BLaER1 (cell line): ENCODE data around the gene ADAMTS5.

ENCODE experiments used
- H3K27ac ChIP-seq: shearing (Covaris generic); formaldehyde crosslinking; 2 replicates; pipeline ENCODE4 v1.8.1; 2022
- H3K27me3 ChIP-seq: shearing (Covaris generic); formaldehyde crosslinking; 2 replicates; pipeline ENCODE4 v1.8.1; 2022
- H3K36me3 ChIP-seq: shearing (Covaris generic); formaldehyde crosslinking; 2 replicates; pipeline ENCODE4 v1.8.1; 2022
- H3K4me1 ChIP-seq: shearing (Covaris generic); formaldehyde crosslinking; 2 replicates; pipeline ENCODE4 v1.8.1; 2022
- H3K4me2 ChIP-seq: shearing (Covaris generic); formaldehyde crosslinking; 2 replicates; pipeline ENCODE4 v1.8.1; 2022
- H3K4me3 ChIP-seq: shearing (Covaris generic); formaldehyde crosslinking; 2 replicates; pipeline ENCODE4 v1.8.1; 2022
- H3K9ac ChIP-seq: shearing (Covaris generic); formaldehyde crosslinking; 2 replicates; pipeline ENCODE4 v1.8.1; 2022
- H3K9me3 ChIP-seq: shearing (Covaris generic); formaldehyde crosslinking; 2 replicates; pipeline ENCODE4 v1.8.1; 2022
- H4K20me1 ChIP-seq: shearing (Covaris generic); formaldehyde crosslinking; 2 replicates; pipeline ENCODE4 v1.8.1; 2022
- Cebpa-rat ChIP-seq: shearing (Covaris generic); IDR thresholded peaks from 2 replicates; pipeline ENCODE4 v1.8.1; 2022

Gene ADAMTS5

DNA sequence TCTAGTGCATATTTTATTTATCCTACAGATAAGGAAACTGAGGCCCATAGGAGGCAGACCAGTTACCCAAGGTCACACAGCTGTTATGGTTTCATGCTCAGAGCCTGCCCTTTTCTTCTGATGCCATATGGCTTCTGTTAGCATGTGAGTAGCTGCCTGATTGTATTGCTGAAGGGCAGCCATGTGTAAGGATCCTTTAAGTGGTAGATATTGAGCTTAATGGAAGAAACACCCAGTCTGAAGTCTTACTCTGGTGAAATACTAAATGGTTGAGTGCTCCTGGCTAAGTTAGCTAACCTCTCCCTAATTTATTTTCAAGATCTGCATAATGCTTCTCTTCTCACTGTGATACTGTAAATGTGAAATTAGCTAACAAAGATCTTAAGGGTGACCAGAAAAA lies 30.9 kb downstream of the ADAMTS5 start:
- Histone ChIP-seq H4K20me1 (no peaks in the 10 kb centered on the region), H3K4me1 (peaks cover 6% of the 10 kb centered on the region; the same call in 1 of the 2 replicates), H3K9me3 (no peaks in the 10 kb centered on the region), H3K9ac (no peak overlapping the region), H3K36me3 (no peaks in the 10 kb centered on the region), H3K4me3 (no peak overlapping the region), H3K27ac (no peak overlapping the region), H3K4me2 (no peak overlapping the region), H3K27me3 (no peaks in the 10 kb centered on the region)
- no peak for TF ChIP-seq Cebpa-rat

GRCh38 chr21:26934383-26934782 lies 32.5 kb downstream of the ADAMTS5 start:
- no peak overlapping the region for H3K27ac ChIP-seq
- H3K4me3 ChIP-seq: no peak overlapping the region
- no peaks in the 10 kb centered on the region for H3K36me3 ChIP-seq
- H3K4me1 ChIP-seq: peaks cover under 1% of the 10 kb centered on the region; the same call in 1 of the 2 replicates
- H3K27me3 ChIP-seq: no peaks in the 10 kb centered on the region
- H3K9me3 ChIP-seq: no peaks in the 10 kb centered on the region
- H3K9ac ChIP-seq: no peak overlapping the region
- H3K4me2 ChIP-seq: no peak overlapping the region
- no peak for TF ChIP-seq Cebpa-rat
- H4K20me1 ChIP-seq: no peaks in the 10 kb centered on the region

DNA sequence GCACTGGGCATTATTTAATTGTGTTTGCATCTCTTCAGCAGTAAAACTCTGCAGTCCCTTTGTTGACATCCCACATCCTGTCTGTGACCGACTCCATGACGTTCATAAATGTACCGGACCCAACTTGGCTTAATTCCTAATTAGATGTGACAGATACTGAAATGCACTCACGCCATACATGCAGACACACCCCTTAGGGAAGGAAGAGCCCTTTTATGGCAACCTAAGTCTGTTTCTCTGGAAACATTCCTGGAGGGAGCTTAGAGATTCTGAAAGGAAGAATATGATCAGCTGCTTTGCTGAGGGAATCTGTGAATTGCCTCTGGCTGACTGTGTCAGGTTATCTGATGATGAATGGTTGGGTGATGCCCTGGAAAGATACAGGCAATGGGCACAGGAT lies 33.4 kb downstream of the ADAMTS5 start:
- Histone ChIP-seq H3K4me3 (no peak overlapping the region), H3K27ac (no peak overlapping the region), H3K4me1 (no peaks in the 10 kb centered on the region)

GRCh38 chr21:26925636-26926035 lies 41.3 kb downstream of the ADAMTS5 start:
- Histone ChIP-seq H3K36me3 (no peaks in the 10 kb centered on the region), H3K4me3 (no peak overlapping the region), H3K27me3 (no peaks in the 10 kb centered on the region), H3K9ac (no peak overlapping the region), H3K27ac (no peak overlapping the region), H3K4me2 (no peak overlapping the region), H3K4me1 (0 out of 2 replicates have a peak, but pooled peaks cover 6% of the 10 kb centered on the region), H4K20me1 (no peaks in the 10 kb centered on the region), H3K9me3 (no peaks in the 10 kb centered on the region)
- TF ChIP-seq Cebpa-rat: no peak

More for the DNA sequence above, 33.4 kb downstream of the ADAMTS5 start:
- Histone ChIP-seq H3K27me3 (no peaks in the 10 kb centered on the region), H4K20me1 (no peaks in the 10 kb centered on the region), H3K9me3 (no peaks in the 10 kb centered on the region), H3K9ac (no peak overlapping the region), H3K36me3 (no peaks in the 10 kb centered on the region), H3K4me2 (no peak overlapping the region)
- no peak for TF ChIP-seq Cebpa-rat

DNA sequence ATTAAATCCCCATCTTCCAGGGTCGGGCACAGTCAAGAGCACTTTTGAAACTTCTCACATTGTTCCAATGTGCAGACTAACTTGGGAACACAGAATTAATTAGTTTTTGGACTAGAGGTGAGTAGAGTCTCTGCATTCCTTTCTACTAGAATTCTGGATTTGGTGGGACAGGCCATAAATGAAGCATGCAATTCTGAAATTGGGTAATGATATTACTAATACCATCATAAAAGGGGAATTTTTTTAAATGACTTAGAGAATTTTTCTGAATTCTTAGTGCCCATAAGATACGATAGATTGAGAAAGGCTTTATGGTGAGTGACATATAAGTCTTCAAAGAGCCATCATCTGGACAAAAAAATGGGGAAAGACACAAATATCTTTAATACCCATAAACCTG lies 41.8 kb downstream of the ADAMTS5 start:
- H3K27ac ChIP-seq: no peak overlapping the region
- no peak overlapping the region for H3K4me3 ChIP-seq
- H3K27me3 ChIP-seq: no peaks in the 10 kb centered on the region
- H4K20me1 ChIP-seq: no peaks in the 10 kb centered on the region
- H3K9me3 ChIP-seq: no peaks in the 10 kb centered on the region
- H3K36me3 ChIP-seq: no peaks in the 10 kb centered on the region
- TF ChIP-seq Cebpa-rat: no peak
- no peak overlapping the region for H3K4me2 ChIP-seq
- H3K4me1 ChIP-seq: 0 out of 2 replicates have a peak, but pooled peaks cover 6% of the 10 kb centered on the region
- H3K9ac ChIP-seq: no peak overlapping the region

DNA sequence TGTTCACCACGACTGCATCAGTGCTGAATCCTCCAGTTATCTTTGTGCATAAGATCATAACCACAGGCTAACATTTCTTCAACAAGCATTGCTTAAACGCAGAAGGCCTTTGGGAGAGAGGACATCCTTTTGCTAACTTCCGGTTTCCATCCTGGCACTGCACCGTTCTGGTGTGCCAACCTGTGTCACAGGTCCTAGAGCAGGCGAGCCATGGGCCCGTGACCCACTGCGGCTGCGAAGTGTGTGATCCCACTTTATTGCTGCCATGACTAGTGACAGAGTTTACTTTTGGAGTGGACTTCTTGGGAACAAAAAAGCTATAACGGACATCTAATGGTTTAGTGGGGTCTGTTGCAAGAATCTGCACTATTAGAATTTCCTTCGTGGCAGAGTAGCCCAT lies 42.9 kb downstream of the ADAMTS5 start:
- Histone ChIP-seq H4K20me1 (no peaks in the 10 kb centered on the region), H3K4me3 (no peak overlapping the region)
- no peak for TF ChIP-seq Cebpa-rat

DNA sequence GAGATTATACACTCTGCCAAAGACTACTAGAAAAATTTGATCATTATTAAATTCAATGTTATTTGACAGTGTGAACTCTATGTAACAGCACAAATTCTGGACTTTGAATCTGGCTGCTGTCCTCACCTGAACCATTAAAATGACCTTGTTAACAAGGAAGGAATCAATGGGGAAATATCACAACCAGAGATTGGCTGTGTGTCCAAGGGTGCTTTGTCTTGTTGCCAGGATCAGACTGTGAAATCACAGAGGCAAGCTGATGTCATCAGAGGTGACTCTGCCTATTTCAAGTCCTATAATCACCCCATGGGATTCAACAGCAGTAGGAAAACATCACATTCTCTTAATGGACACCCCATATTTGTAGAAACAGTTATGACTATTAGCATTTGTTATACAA lies 46.8 kb downstream of the ADAMTS5 start:
- no peak overlapping the region for H3K4me2 ChIP-seq
- no peak for TF ChIP-seq Cebpa-rat
- no peaks in the 10 kb centered on the region for H3K9me3 ChIP-seq
- no peak overlapping the region for H3K27ac ChIP-seq
- H3K9ac ChIP-seq: no peak overlapping the region
- no peak overlapping the region for H3K4me3 ChIP-seq
- H3K36me3 ChIP-seq: no peaks in the 10 kb centered on the region
- H3K4me1 ChIP-seq: 0 out of 2 replicates have a peak, but pooled peaks cover 6% of the 10 kb centered on the region
- no peaks in the 10 kb centered on the region for H4K20me1 ChIP-seq
- H3K27me3 ChIP-seq: no peaks in the 10 kb centered on the region

More for the DNA sequence above, 42.9 kb downstream of the ADAMTS5 start:
- no peaks in the 10 kb centered on the region for H3K9me3 ChIP-seq
- H3K27ac ChIP-seq: no peak overlapping the region
- no peak overlapping the region for H3K4me2 ChIP-seq
- no peak overlapping the region for H3K9ac ChIP-seq
- H3K27me3 ChIP-seq: no peaks in the 10 kb centered on the region
- H3K4me1 ChIP-seq: 0 out of 2 replicates have a peak, but pooled peaks cover 6% of the 10 kb centered on the region
- no peaks in the 10 kb centered on the region for H3K36me3 ChIP-seq

- Histone ChIP-seq H3K4me2 (no peak overlapping the region), H3K9ac (no peak overlapping the region), H3K27ac (no peak overlapping the region), H3K4me1 (no peaks in the 10 kb centered on the region), H3K36me3 (no peaks in the 10 kb centered on the region), H3K4me3 (no peak overlapping the region), H4K20me1 (no peaks in the 10 kb centered on the region), H3K9me3 (peaks cover 11% of the 10 kb centered on the region), H3K27me3 (no peaks in the 10 kb centered on the region)
- no peak for TF ChIP-seq Cebpa-rat
Observed at GRCh38 chr21:26918323-26919079, 48.4 kb downstream of the ADAMTS5 start.

DNA sequence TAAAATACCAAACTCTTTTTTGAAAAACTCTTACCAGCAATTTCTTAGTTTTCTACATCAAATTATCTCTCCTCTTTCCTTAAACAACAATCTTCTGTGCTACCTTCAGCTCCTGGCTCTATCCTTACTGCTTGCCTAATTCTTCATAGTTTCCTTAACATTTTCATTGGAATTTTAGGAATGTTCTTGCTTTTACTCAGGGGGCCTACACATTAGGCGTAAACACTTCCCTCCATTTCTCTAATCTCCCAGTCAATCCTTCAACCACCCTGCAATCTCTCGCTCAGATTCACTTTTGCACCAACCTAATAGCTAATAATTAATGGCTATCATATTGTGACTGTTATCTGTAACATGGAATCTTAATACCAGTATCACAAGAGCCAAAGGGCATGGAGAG lies 50.1 kb downstream of the ADAMTS5 start:
- Histone ChIP-seq H3K4me3 (no peak overlapping the region), H4K20me1 (no peaks in the 10 kb centered on the region), H3K27me3 (no peaks in the 10 kb centered on the region), H3K36me3 (no peaks in the 10 kb centered on the region), H3K4me2 (no peak overlapping the region), H3K27ac (no peak overlapping the region), H3K4me1 (no peaks in the 10 kb centered on the region), H3K9ac (no peak overlapping the region), H3K9me3 (peaks cover 17% of the 10 kb centered on the region)
- no peak for TF ChIP-seq Cebpa-rat

DNA sequence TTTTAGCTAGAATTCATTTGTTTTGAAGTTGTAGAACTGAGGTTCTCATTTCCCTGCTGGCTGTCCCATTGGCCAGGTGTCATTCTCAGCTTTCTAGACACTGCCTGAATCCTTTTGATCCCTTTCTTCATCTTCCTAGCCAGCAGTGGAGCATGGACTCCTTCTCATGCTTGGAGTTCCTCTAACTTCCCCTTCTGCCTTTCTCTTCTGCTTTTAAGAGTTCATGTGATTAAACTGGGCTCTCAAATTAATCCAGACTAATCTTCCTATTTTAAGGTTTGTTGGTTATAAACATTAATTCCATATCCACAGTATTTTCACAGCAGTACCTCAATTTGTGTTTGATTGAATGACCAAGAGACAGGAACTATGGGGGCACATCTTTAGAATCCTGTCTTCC lies 52.3 kb downstream of the ADAMTS5 start:
- Histone ChIP-seq H3K36me3 (no peaks in the 10 kb centered on the region), H3K4me2 (no peak overlapping the region), H3K27ac (no peak overlapping the region), H3K4me3 (no peak overlapping the region), H3K27me3 (no peaks in the 10 kb centered on the region), H3K9me3 (peaks cover 17% of the 10 kb centered on the region), H3K9ac (no peak overlapping the region), H3K4me1 (no peaks in the 10 kb centered on the region), H4K20me1 (no peaks in the 10 kb centered on the region)
- no peak for TF ChIP-seq Cebpa-rat
